ENCODE results near the gene DESI1.
"Not testable (repeated sequence)": the region's sequence is repeated elsewhere in the genome, so short reads cannot be mapped to it uniquely, and the experiment has no call there.

DESI1 gene

DNA sequence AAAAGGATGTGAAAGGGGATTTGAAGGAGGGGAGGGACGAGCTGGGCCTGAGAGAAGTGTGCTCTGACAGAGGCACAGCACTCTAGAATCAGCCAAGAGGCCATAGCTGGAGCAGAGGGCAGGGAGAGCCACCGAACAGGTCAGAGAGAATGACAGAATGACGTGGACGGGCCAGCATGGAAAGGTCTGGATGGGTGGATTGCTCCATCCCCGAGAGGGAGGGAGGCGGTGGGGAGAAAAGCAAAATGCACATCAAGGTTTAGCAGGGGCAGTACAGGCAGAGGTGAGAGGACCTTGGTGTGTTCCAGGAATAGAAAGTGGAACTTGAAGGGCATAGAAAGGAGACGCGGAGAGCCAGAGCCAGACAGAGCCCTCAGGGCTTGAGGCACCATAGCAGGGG lies 38.1 kb downstream of the DESI1 start:
- DNase-seq: no peak

DNA sequence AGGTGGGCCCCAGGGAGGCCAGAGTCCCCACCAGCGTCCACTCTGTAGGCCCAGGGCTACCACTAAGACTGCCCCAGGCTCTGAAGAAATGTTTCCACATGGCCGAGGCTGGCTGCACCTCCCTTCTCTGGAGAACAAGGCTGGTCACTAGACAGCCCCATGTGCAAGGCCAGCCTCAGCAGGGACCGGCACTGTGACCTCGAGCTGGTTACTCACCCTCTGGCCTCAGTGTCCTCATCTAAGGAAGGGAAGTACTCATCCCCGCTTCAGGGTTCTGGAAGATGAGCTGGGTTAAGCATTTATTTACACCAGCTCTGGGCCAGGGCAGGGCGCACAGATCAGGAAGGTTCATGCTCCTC lies 40.9 kb downstream of the DESI1 start:
- no peak for DNase-seq

DNA sequence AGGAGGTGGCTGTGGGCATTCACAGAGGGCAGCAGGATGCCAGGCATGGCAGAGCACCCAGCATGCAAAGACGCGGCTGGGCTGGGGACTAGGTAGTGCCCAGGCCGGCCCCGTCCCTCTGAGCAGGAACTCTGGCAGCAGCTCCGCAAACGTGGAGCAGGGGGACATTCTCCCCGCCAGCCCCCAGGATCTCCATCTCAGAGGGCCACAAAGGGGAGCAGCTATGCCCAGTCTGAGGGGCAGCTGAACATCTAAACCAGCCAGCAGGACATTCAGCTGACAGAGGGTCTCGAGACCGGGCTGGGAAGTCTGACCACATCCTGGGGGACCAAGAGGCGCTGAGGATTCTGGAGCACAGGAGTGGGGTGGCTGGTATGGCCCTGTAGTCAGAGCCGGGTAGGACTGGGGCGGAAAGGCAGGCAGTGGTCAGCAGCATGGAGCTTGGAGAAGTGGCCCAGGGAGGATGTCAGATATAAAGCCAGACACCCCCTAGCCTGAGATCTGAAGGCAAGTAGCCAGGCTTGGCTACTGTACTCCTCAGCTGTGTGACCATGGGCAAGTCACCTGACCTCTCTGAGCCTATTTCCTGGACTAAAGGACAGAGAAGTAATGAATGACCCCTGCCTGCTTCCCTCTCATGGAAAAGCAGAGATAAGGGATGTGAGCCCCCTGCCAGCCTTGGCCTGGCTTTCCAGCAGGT lies 41.4 kb downstream of the DESI1 start:
- no peak for DNase-seq

DNA sequence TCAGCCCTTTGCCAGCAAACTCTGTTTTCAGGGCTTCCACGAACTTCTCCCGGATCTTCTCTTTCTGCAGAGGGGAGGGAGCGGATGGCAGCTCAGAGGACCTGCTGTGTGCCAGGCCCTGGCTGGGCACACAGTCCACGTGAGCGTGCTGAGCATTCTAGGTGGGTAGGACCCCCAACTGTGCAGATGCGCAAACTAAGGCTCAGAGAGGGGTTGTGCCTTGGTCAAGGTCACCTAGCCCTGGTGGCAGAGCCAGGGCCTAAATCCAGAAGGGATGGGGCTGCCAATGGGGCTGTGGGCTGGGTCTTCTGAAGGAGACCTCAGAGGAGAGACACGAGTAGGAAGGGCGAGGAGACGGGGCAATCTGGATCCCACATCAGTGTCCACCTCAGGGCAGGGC lies 42.0 kb downstream of the DESI1 start:
- no peak for DNase-seq

DNA sequence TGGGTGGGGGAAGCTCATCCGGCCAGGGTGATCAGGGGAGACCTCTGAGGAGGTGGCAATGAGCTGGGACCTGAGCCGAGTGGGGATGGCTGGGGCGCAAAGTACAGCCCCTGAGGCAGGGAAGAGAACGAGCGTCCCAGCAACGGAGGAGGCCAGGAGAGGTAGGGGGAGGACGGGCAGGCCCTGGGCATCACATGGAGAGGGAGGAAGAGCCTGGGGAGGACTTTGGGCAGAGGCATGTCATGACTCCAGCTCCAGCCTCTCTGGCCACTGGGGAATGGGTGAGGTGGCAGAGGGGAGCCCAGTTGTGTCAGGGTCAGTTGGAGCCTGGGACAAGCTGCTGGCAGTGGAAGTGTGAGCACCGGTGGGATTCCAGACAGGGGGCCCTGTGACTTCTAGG lies 42.7 kb downstream of the DESI1 start:
- no peak for DNase-seq

DNA sequence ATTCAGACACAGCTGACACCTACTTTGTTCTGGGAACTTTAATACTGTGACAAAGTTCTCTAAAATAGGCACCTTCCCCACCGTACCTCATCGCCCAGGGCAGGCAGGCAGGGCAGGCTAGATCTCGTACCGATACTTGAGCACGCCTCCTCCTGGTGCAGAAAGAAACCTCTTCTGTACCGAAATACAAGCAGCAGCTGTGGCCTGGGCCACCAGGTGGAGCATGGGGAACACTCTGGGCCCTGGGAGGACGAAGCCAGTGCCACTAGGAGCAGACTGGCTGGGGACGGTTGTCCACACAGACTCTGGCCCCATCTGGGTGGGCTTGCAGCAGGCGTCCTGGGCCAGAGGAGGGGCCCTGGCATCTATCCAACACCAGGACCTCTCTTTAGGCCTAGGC lies 44.0 kb downstream of the DESI1 start:
- DNase-seq: no peak

DNA sequence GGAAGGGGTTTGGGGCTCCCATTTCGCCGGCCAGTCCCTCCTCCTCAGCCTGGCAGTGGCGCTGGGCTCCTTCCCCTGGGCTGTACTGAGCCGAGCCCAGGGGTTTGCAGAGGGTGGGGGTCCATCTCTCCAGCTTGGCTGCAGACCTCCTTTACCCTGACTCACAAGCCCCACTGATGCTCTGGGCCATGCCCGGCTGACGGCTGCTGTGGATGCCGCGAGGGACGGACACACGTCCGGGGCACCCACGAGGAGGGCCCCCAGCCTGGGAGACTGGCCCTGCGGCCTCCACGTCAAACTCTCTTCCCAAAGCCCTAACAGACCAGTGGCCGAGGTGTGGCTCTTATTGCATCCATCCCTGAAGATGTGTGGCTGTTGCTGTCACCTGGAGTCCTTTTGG lies 45.3 kb downstream of the DESI1 start:
- DNase-seq: no peak

DNA sequence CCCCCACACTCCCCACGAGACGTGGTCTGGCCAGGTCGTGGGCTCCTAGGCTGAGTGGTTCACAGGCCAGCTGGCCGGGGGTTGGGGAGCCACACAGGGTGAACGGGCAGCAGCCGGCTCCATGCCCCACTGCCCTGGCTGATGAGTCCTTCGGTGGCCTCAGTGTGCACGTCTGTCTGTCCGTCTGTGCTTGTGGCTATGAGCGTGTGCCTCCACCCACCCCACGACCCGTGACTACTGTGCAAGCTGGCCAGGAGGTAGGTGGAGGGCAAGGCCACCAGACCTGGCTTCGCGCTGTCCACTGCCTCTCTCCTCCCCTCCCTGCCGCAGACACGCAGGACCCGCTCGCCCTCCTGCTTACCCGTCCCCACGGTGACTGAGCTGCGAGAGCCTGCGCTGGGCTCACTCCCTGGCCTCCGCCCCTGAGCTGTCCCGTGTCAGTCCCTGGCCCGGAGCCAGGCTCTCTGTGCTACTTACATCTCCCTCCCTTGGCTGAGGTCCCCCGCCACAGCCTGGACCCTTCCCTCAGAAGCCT lies 45.9 kb downstream of the DESI1 start:
- DNase-seq: no peak

DNA sequence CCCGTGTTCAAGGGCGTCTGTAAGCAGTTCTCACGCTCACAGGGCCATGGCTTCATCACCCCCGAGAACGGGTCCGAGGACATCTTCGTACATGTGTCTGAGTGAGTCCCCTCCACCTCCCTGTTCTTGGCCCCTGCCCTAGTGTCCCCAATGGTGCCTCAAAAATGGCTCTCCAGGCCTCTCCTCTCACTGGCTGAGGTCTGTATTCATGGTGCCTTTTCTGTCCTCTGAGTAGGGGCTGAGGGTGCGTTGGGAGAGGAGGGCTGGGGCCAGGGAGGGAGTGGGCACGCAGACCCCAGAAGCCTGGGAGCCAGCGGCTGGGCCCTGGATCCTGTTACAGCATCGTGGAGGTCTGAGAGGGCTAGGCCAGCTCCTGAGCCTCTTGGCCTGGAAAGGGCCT lies 47.2 kb downstream of the DESI1 start:
- DNase-seq: no peak

DNA sequence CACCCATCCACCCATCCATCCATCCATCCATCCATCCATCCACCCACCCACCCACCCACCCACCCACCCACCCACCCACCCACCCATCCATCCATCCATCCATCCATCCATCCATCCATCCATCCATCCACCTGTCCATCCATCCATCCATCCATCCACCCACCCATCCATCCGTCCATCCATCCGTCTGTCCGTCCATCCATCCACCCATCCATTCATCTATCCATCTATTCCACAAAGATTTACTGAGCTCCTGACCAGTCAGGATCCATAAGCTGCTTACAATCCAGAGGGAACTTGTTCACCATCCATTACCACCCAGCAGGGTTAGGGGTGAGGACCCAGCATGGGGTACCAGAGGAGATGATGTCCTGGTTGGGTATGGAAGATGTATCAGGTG lies 48.5 kb downstream of the DESI1 start:
- DNase-seq: not testable (repeated sequence)

DNA sequence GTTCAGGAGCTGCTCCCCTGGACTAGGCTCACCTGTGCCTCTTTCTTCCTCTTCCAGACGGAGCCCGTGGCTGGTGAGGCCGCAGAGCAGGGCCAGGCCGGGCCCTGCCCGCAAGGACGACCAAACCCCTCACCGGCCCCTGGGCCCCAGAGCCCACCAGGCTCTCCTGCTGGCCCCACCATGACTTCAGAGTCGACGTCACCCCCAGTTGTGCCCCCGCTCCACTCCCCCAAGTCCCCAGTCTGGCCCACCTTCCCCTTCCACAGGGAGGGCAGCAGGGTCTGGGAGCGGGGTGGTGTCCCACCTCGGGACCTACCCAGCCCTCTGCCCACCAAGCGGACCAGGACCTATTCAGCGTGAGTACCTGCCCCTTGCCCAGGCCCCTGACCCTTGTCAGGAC lies 49.1 kb downstream of the DESI1 start:
- no peak for DNase-seq

DNA sequence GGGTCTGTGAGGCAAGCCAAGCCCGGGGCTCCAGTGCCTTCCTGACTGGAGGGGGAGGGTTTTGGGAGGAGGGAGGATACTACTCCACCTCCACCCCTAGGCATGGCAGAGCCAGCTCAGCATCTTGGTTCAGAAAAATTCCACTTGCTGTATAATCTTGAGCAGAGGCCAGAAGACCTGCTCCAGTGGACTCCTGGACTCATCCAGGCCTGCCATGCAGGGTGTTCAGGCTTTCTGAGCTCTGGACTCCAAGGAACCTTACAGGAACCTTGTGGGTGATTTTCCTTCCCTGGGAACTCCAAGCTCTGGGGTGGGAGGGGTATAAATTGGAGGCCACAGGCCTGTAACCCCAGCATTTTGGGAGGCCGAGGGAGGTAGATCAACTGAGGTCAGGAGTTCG lies 50.6 kb downstream of the DESI1 start:
- no peak for DNase-seq

DNA sequence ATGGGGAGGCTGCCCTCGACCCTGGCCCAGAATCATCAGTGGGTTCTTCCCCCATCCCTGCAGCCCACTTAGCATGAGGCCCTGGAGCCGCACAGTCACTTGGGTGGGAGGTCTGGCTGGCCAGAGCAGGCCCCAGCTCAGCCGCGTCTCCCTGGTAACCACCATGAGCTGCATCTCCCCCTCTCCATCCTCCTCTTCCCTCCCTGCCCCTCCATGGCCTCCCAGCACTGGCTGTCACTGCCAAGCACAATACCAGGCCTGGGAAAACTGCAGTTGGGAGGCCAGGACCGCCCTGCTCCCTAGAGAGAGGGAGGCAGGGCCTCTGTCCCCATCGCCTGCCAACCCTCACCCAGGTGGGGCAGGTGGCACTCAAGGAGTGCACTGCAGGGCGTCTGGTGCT lies 52.0 kb downstream of the DESI1 start:
- no peak for DNase-seq

DNA sequence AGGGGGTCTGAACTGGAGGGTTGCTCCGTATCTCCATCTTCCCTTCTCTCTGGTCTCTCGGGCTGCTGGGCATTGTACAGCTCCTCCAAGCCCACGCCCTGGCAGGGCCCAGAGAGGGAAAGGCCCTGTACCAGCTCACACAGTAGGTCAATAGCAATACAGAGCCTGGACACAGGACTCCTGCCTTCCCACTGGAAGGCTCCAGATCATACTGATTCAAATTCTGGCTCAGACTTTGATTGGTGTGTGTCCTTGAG lies 53.4 kb downstream of the DESI1 start:
- no peak for DNase-seq

DNA sequence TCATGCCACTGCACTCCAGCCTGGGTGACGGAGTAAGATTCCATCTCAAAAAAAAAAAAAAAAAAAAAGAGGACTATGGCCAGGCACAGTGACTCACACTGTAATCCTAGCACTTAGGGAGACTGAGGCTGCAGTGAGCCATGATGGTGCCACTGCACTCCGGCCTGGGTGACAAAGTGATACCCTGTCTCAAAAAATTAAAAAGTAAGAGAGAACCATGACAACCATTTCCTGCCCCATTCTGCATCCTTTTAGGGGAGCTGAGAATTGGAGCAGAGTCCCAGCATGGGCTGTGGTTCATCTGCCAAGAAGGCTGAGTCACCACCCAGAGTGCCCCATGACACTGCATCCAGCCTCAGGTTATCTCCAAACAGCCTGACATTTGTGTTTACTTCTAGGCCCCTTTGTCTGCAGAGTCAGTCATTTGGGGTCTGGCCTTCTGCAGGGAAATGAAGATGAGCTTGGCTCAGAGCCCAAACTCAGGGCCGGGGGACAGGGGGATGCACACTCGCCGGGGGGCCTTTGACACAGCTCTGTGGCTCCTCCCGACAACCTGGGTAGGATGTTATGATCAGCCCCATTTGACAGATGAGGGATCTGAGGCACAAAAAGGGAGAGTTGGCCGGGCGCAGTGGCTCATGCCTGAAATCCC lies 55.3 kb downstream of the DESI1 start:
- DNase-seq: no peak

DNA sequence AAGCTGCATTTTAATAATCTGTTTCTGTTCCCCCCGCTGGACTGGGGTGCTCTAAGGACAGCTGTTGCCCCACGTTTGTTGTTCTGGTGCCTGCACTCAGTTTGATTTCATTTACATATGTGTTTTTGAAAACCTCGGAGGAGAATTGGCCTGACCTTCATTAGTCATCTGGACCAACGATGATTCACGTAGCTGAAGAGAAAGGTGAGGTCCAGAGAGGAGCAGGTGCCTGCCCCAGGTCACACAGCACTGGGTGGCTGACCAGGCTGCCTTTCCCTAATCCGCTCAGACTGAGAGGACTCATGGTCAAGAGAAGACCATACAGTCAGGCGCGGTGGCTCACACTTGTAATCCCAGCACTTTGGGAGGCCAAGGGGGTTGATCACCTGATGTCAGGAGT lies 56.3 kb downstream of the DESI1 start:
- DNase-seq: no peak

DNA sequence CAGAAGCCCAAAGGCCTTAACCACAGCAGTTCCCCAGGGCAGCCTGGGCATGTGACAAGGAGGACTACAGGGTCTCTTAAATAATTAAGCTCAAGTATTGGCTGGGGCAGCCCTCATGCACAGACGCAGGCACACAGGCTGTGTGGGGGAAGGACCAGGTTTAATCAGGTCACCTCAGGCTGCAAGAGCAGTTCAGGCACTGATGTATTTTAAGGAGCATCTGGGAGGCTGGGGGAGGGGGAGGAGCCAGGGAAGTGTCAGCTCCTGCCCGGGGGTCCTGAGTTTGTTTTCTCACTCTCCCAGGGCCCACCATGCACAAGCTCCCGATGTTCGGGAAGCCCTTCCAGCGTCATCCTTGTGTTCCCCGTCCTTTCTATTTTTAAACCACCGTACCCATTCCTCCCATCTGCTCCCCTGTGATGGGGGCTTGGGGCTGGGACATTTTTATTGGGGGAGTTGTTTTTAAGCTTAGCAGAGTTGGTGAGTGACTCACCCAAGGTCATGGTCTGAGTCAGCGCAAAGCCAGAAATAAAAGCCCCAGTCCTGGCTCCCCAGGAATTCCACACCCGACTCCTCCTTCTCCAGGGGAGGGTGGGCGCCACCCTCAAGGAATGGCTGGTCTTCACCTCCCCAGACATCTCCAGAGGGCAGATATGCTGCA lies 57.7 kb downstream of the DESI1 start:
- no peak for DNase-seq

DNA sequence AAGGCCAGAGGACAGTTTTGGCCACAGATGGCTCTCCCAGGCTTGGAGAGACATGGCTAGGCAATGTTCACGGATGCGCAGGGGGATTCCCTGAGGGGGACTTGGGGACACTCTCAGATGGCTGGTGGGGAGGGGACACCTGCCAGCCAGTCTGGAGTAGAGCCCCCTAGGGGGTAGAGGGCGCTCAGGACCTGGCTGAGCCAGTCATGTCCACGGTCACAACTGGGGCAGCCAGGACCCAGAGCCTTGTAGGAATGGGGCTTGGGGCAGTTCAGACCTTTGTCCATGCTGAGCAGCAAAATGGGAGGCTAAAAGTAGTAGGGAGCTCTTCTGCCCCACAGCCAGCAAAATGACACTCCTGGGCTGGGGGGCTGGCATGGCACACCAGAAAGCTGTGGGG lies 58.4 kb downstream of the DESI1 start:
- DNase-seq: no peak

DNA sequence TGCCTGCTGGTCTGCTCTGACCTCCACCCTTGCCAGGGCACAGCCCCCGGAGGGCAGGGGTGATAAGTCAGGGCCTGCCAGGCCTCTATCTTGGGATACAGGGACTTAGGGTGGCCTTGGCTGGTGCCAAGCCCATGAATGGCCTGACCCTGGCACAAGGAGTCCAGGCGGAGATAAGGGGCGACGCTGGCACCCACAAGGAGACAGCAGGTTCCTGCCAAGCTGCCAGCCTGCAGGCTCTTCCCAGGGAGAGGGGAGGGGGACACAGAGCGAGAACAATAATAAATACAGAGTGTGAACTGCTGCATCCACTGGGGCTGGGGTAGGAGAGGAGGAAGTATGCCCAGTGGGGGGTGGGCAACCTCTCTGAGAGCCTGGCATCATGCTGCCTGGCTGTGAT lies 59.1 kb downstream of the DESI1 start:
- no peak for DNase-seq

DNA sequence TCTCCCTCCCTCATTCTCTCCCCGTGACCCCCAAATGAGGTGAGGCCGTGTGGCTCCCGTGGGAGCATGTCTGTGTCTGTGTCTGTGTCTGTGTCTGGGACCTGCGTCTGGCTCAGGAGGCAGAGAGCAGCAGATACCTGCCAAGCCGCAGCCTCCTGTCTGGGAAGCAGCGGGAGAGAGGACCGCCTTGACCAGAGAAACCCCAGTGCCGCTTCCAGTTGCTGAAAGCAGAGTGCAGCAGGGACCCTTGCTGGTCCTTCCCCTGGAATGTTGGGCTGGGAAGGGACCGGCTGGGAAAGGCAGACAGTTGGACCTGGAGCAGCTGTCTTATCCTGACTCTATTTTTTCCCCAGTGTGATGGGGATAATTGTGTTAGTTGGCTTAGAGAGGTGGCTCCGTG lies 59.5 kb downstream of the DESI1 start:
- no peak for DNase-seq

DNA sequence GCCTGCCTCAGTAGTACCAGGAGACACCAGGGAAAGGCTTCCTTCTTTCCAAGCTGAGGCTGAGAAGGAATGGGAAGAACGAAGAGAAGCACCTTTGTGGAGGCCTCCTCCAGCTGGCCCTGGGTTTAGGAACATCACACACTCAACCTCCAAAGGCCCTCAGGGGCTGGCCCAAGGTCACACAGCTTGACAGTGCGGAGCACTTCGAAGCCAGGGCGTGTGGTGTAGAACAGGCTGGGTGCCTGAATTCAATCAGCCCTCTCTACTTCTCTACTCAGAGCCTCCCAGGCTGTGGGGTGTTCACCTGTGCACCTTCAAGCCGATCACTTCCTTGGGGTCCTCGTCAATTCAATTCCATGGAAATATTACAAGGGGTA lies 60.8 kb downstream of the DESI1 start:
- DNase-seq: no peak

DNA sequence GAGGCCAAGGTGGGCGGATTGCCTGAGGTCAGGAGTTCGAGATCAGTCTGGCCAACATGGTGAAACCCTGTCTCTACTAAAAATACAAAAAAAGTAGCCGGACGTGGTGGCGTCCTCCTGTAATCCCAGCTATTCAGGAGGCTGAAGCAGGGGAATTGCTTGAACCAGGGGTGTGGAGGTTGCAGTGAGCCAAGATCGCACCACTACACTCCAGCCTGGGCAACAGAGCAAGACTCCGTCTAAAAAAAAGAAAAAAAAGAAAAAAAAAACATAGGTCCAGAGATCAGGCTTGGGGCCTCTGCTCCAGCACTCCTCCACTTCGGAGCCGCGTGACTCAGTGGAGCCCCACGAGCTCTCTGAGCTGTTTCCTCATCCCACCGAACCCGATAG lies 62.6 kb downstream of the DESI1 start:
- DNase-seq: not testable (repeated sequence)

DNA sequence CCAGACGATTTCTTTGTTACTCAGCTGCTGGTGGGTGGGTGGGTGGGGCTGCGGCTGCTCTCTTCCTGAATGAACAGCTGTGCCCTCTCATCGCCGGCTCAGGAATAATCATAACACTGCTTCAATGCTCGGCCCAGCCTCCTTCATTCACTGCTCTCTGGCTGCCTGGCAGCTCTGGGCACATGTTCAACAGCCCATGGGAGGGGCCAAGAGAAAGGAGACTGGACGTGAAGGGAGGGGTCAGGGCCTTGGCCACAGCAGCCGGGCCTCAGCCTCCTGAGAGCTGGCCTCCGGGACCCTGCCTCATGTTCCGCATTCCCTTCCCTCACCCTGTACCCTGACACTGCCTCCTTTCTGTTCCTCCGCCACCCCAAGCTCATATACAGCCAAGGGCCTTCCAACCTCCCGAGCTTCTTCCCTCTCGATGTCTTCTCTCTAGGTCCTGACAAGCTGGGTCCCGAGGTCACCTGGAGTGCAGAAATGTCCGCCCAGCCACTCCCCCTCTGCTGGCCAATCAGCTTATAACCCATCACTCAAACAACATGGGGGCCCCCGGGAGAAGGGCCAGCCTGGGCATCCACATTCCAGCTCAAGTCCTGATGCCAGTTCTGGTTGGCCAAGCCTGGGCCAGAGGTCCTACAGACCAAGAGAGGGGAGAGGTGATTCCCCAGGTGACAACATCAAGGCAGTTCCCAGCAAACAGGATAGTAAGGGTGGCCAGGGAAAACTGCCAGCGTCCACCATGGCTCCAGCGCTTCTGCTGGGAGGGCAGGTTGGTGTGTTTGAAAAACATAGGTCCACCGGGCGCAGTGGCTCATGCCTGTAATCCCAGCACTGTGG lies 63.2 kb downstream of the DESI1 start:
- DNase-seq: no peak

DNA sequence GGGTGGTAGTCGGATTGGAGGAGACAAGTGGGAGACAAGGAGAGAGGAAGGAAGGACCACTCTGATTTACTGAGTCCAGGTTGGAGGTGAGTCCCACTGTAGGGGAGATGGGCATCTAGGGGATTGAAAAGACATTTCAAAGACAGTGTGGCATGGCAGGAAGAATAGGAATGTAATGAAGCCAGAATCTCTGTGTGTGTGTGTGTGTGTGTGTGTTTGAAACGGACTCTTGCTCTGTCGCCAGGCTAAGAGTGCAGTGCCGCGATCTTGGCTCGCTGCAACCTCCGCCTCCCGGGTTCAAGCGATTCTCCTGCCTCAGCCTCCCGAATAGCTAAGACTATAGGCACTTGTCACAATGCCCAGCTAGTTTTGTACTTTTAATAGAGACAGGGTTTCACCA lies 64.3 kb downstream of the DESI1 start:
- DNase-seq: no peak

All from GOT3 (cell line).